Measurements from ENCODE around the gene ENTPD2.
"Not testable (repeated sequence)": the region's sequence is repeated elsewhere in the genome, so short reads cannot be mapped to it uniquely, and the experiment has no call there.

ENTPD2 gene

GRCh38 chr9:137067860-137068538, 14.1 kb upstream of the ENTPD2 start:
- Histone ChIP-seq H3K27ac (peak overlapping the region in 2 of 21 experiments; percentile 9 to 23), H3K4me3 (peak overlapping the region in 1 of 7 experiments; percentile 7)

DNA sequence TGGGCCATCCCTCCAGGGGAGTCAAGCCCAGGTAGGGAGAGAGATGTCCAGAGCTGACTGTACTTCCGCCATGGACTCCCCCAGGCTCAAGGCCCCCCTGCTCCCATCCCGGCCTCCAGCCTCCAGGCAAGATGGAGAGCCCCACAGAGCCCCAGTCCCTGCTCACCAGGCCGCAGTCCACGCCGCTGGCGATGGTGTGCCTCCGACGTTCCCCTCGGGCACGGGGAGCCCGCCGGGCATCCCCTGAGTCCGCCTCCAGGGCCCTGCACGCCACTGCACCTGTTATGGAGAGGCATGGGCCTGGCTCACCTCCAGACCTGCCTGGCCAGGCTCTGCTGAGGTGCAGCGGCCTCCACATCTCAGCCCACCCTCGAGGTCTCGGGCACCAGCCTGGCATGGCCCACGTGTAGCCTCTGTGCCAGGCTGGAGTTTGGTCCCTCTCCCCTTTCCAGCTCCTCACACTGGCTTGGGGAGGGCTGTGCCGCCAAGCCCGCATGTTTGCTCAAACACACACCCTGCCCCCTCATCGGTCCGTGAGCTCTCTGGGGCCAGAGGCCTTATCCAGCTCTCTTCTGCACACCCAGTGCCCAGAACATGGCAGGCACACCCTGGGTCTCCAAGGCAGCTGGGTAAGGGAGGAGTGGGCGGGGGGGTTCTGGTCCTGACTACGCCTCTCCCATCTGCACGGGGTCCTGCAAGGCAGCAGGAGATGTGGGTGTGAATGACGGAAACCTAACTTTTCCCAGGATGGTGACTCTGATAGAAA, 12.4 kb upstream of the ENTPD2 start:
- Histone ChIP-seq H3K4me3 (no peak overlapping the region), H3K27ac (no peak overlapping the region)

DNA sequence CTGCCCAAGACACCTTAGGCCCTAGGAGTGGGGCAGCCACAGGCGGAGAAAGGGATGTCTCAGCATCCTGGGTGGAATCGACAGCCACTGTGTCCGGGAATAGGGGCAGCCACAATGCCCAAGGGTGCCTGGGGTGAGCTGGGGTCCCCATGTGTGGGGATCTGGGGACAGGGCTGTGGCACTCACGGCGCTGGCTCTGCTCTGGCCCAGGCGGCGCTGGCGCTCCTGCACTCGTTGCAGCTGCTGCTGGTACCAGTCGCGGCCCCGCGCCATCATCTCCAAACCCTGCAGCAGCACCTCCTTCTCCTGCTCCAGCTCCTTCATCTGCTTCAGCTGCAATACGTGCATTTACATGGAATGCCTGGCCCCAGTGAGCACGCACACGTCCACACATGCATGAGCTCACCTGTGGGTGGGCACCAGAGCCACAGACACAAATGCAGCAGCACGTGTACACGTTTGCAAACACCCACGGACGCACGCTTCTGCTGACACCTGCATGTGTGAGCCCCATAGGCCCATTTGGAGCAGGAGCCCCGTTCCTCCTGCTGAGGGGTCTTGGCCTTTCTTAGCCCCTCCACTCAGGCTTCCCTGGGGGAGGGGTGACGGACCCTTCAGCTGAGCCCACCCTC, 11.6 kb upstream of the ENTPD2 start:
- no peak overlapping the region for H3K4me3 ChIP-seq
- no peak overlapping the region for H3K27ac ChIP-seq

DNA sequence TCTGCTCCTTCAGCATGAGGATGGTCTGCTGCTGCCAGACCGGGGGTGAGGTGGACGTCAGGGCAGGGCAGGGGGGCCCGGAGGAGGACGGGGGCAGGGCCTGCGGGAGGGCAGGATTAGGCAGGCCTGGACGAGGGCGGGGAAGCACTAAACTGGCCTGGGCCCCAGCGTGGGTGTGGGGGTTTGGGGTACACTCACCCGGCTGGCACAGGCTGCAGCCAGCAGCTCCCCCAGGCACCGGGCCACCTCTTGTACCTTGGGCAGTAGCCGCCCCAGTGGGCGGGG, 11.0 kb upstream of the ENTPD2 start:
- Histone ChIP-seq H3K27ac (no peak overlapping the region), H3K4me3 (no peak overlapping the region)

GRCh38 chr9:137064027-137064879, 10.4 kb upstream of the ENTPD2 start:
- H3K4me3 ChIP-seq = no peak overlapping the region
- H3K27ac ChIP-seq = no peak overlapping the region

DNA sequence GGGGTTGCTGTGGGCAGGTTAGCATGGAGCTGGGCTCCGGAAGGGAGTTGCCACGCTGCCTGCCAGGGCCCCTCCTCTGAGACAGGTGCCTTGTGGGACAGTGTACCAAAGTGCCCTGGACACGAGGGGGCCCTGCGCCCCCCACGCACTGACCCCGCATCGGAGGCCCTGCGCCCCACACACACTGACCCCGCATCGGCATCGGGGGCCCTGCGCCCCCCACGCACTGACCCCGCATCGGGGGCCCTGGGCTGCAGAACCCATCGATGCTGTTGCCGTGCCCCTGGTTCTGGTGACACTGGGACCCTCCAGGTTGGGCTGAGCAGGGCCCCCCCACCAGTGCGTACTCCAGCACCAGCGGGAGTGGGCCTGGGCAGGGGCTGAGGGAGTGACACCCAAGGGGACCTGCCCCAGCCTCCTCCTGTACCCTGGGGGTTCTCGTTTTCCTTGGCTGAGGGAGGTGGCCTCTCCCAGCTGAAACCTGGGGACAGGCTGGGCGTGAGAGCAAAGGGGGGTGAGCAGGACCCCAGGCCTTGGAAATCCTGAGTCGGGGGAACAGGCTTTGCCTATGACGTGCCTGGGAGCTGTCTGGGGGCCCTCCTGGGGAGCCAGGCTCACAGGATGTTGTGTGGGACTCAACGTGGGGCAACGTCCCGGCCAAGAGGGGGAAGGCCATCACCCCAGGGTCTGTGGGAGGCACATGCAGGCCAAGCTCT, 9.6 kb upstream of the ENTPD2 start:
- no peak overlapping the region for H3K27ac ChIP-seq
- H3K4me3 ChIP-seq = no peak overlapping the region

DNA sequence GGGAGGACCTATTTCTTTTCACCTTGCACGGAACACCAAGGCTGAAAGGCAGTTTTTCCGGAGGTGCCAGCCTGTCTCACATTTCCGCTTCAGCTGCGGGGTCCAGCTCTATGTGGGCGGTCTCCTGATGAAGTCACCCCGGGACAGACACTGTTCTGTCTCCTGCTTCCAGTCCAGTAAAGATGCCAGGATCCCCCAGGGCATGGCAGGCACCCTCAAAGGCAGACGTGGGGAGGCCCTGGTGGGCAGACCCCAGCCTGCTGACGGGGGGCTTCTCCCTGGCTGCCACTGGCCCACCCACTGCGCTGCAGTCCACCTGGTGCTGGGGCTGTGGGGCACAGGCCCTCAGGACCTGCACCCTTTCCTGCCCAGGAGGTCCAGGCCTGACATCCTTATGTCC, 8.9 kb upstream of the ENTPD2 start:
- not testable (repeated sequence) for H3K4me3 ChIP-seq, H3K27ac ChIP-seq

DNA sequence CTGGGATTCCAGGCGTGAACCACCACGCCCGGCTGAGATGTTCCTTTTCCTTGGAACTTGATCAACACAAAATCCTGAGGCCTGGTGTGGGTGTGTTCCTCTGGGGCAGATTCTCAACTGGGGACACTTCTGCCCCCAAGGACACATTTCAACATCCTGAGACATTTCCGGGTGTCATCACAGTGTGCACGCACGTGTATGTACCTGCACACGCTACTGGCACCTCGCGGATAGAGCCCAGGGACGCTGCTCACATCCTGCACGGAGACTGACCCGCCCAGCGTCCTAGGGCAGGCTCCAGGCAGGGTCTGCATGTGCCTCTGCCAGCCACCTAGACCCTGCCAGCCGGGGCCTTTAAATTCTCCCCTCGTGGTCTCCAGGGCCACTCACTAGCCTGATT, 8.5 kb upstream of the ENTPD2 start:
- no peak overlapping the region for H3K27ac ChIP-seq

GRCh38 chr9:137058521-137059234, 4.8 kb upstream of the ENTPD2 start:
- Histone ChIP-seq H3K4me3 (no peak overlapping the region), H3K27ac (no peak overlapping the region)

More for the DNA sequence above, 8.5 kb upstream of the ENTPD2 start:
- H3K4me3 ChIP-seq = no peak overlapping the region

DNA sequence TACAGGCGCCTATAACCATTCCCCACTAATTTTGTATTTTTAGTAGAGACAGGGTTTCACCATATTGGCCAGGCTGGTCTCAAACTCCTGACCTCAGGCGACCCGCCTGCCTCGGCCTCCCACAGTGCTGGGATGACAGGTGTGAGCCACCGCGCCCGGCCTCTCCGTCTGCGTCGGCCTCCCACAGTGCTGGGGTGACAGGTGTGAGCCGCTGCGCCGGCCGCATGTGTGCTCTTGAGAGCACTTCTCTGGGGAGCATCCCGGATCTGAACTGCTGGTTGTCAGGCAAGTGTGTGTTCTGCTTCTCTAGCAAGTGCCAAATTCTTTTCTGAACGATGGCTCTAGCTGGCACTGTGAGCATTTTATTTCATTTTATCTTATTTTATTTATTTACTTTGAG, 3.7 kb upstream of the ENTPD2 start:
- no peak overlapping the region for H3K27ac ChIP-seq

DNA sequence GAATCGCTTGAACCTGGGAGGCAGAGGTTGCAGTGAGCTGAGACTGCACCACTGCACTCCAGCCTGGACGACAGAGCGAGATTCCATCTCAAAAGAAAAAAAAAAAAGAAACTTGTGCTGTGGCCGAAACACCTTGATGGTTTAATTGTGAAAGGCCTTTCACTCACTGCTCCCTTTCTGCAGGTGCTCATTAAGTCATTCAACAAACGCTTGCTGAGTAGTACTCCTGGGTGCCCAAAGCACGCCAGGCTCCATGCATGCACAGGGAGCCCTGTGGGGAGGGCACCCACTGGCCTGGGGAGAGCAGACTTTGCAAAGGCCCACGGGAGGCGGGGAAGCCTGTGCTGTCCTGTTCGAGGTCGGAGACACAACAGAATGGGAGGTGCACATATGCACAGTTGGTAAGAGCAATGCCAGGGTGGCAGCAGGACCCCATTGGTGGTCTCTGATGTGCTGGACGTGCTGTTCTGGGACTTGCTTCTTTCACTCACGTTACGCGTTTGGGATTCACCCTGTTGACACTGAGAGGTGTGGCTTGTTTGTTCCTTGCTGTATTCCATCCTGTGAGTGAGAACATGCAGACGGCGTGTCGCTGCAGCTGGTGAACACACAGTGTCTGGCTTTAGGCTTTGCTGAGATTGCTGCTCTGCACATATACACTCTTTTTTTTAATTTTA, 3.0 kb upstream of the ENTPD2 start:
- no peak overlapping the region for H3K27ac ChIP-seq
- no peak overlapping the region for H3K4me3 ChIP-seq

More for the DNA sequence above, 3.7 kb upstream of the ENTPD2 start:
- H3K4me3 ChIP-seq = no peak overlapping the region

DNA sequence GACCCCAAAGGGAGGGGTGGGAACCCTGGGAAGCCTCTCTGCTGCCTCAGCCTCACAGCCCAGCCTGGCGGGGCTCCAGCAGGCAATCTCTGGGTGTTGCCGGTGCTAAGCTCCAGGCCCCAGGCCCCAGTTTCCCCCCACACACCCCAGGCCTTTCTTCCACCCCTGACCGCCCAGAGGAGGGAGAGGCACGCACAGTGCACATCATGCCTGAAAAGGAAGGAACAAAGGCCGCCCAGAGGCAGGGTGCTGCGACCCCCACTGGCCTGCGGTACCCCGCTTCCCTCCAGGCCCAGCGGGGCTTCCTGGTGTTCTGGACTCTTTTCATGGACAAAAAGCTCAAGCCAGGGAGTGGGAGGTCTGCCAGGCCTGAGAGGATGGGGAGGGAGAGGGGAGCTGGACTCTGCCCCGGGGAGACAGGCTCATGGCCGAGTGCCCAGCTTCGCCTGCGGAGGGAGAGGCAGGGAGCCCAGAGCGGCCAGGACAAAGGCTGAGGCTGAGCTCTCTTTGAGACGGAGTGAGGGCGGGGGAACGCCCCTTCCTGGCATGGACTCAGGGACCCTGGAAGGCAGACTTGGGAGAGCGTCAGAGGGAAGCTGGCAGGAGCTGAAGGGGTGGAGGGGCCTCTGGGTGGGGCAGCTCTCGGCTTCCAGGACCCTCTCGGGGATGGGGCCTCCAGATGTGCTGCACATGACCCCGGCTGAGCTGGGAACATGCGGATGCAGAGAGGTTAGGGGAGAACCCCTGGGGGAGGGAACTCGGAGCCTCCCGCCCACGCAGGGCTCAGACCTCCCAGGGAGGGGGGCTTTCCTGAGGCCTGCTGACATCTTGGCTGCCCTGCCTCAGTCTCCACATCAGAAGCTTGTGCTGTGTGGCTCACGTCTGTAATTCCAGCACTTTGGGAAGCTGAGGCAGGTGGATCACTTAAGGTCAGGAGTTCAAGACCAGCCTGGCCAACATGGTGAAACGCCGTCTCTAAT, 1.8 kb upstream of the ENTPD2 start:
- Histone ChIP-seq H3K4me3 (no peak overlapping the region), H3K27ac (peak overlapping the region in 8 of 21 experiments; percentile 17 to 67 (median 54))

- Histone ChIP-seq H3K27ac (peak overlapping the region in 9 of 21 experiments; percentile 2 to 67 (median 55)), H3K4me3 (no peak overlapping the region)
These were observed 1.1 kb upstream of the ENTPD2 start for GRCh38 chr9:137054932-137055384.

- H3K4me3 ChIP-seq = peak overlapping the region; percentile 17 to 58 (median 28)
- peak overlapping the region in 6 of 21 experiments; percentile 16 to 57 (median 38) for H3K27ac ChIP-seq
These were observed 590 bp downstream of the ENTPD2 start for GRCh38 chr9:137052998-137053943.

GRCh38 chr9:137052293-137052692, 1.6 kb downstream of the ENTPD2 start:
- no peak overlapping the region for H3K27ac ChIP-seq

DNA sequence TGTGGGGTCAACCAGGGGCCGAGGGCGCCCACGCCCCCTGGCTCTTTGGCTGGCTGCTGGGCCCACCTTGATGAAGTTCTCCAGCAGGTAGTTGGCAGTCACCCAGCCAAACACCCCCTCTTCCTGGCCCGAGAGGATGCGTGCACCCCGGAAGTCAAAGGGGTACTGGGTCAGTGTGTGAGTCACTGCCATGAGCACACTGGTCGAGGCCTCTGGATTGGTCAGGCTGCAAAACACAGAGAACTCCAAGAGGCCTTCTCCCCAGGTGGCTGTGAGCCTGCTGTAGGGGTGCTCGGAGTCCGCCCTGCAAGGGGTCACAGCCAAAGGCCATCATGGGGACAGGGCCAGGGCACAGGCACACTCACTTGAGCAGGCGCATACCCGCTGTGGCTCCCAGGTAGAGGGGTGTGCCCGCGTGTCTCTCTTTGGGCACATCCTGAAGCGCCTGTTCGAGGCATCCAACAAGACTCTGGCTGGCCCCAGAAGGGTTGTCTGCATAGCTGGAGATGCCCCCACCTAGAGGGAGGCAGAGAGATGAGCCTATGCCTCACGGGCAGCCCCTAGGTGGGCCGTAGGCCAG, 2.6 kb downstream of the ENTPD2 start:
- H3K4me3 ChIP-seq = no peak overlapping the region
- no peak overlapping the region for H3K27ac ChIP-seq

More at GRCh38 chr9:137052293-137052692, 1.6 kb downstream of the ENTPD2 start:
- H3K4me3 ChIP-seq = no peak overlapping the region
